GM19468 (cell line): ENCODE results near the gene KIF9.
"Not testable (repeated sequence)": the region's sequence is repeated elsewhere in the genome, so short reads cannot be mapped to it uniquely, and the experiment has no call there.

Experiments
- ATAC-seq: cut with Tn5 transposase; IDR thresholded peaks from one replicate; pipeline ENCODE4 v1.9.1; 2021; ENCODE audit warnings: mild to moderate bottlenecking, moderate library complexity, moderate number of reproducible peaks; ENCODE audit not compliant: unreplicated experiment; ENCODE audit errors: extremely low read depth

The KIF9 gene, protein sequence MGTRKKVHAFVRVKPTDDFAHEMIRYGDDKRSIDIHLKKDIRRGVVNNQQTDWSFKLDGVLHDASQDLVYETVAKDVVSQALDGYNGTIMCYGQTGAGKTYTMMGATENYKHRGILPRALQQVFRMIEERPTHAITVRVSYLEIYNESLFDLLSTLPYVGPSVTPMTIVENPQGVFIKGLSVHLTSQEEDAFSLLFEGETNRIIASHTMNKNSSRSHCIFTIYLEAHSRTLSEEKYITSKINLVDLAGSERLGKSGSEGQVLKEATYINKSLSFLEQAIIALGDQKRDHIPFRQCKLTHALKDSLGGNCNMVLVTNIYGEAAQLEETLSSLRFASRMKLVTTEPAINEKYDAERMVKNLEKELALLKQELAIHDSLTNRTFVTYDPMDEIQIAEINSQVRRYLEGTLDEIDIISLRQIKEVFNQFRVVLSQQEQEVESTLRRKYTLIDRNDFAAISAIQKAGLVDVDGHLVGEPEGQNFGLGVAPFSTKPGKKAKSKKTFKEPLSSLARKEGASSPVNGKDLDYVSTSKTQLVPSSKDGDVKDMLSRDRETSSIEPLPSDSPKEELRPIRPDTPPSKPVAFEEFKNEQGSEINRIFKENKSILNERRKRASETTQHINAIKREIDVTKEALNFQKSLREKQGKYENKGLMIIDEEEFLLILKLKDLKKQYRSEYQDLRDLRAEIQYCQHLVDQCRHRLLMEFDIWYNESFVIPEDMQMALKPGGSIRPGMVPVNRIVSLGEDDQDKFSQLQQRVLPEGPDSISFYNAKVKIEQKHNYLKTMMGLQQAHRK

DNA sequence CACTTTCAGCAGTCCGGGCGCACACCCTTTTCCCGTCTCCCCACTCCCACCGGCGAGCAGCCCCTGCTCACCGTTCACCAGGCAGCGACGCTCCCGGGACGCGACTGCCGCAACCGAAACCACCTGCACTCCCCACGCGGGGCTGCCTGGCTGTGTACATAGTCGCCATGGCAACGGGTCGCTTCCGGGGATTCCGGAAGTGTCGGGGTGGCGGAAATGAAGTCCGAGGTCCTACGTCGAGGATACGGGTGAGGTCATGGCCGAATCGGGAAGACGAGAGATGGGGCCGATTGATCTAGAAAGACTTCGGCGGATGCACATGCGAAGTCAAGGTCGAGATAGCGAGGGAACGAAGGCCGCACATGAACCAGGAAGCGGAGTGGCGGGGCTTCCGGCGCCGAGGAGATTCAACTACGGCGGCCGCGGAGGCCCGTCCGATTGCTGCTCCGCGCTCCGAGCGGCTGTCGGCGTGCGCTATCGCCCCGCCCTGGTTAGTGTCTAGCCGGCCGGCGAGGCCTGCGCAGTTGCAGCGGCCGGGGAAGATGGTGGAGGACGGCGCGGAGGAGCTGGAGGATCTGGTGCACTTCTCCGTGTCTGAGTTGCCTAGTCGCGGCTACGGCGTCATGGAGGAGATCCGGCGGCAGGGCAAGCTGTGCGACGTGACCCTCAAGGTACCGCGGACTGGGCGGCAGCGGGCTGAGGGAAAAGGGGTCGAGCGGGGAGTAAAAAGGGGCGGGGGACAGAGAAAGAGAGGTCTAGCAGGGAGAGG lies at the start of gene KIF9, which contains the start of gene KLHL18:
Gene KIF9 (minus strand): TSS at position 376 of the 769 bp plus-strand sequence. CDS start 5,425 bp downstream, outside the sequence.
Gene KLHL18 (plus strand): TSS at position 521 of the 769 bp plus-strand sequence. CDS start 22 bp downstream, at position 543.
- peak; percentile 62 for ATAC-seq

DNA sequence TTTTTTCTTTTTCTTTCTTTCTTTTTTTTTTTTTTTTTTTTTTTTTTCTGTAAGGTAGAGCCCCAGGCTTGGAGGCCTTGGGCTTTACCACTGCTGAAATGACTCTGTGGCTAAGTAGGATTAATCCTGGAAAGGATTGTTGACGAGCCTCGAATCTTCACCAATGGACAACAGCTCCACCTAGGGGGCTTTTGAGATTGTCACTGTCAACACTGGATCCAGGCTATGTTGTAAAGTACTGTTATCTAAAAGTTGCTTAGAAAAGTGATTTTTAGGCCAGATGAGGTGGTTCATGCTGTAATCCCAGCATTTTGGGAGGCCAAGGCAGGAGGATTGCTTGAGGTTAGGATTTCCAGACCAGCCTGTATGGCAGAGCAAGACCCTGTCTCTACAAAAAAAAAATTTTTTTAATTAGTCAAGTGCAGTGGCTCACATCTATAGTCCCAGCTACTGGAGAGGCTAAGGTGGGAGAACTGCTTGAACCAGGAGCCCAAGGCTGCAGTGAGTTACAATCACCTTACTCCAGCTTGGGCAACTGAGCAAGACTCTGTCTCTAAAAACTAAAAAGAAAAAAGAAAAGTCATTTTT lies 41.8 kb upstream of the KIF9 start:
- ATAC-seq = no peak

DNA sequence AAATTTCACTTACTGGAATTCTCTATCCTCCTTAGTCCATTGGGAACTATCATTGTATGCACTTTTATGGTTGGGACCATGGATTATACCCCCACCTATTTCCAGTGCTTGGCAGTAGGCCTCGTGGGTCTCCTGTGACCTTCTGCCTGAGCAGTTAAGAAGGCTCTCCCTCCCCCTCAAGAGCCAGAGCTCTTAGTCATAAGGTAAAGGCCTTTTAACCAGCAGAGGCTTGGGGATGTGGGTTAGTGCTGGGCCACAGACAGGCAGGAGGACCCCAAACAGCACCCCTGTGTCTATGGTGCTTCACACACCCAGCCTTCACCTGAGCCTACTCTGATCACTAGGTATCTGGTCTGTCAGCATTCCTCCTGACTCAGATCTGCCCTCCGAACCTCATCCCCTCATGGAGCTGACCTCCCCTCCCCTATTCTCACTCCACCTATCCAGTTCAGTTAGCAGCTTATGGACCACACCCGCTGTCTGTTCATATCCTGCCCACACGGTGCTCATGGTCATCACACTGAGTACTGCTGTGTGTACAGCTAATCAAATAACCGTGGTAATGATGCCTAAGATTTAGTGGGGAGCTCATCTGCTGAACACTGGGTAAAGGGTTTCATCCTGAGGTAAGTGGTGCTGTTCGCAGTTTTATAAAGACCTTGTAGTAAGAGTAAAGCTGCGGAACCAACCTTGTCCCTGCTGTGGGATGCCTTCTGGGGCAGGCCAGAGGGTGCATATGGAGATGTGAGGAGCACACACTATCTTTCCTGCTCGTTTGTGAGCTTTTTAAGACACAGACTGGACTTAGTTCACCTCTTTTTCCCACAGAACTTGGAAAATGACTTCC lies 41.1 kb upstream of the KIF9 start:
- no peak for ATAC-seq

GRCh38 chr3:47319956-47320355 lies 37.4 kb upstream of the KIF9 start:
- no peak for ATAC-seq

- ATAC-seq = no peak
Measured at GRCh38 chr3:47318916-47319315, 36.3 kb upstream of the KIF9 start.

DNA sequence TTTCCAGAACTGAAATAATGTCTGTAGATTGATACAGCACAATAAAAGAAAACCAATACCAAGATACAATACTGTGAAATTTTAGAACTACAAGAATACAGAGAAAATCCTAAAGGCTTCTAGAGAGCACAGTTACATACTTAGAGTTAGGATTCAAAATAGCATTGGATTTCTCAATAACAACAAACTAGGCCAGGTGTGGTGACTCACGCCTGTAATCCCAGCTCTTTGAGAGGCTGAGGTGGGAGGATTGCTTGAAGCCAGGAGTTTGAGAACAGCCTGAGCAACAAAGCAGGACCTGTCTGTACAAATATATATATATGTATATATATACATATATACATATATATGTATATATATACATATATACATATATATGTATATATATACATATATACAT lies 33.6 kb upstream of the KIF9 start:
- not testable (repeated sequence) for ATAC-seq

DNA sequence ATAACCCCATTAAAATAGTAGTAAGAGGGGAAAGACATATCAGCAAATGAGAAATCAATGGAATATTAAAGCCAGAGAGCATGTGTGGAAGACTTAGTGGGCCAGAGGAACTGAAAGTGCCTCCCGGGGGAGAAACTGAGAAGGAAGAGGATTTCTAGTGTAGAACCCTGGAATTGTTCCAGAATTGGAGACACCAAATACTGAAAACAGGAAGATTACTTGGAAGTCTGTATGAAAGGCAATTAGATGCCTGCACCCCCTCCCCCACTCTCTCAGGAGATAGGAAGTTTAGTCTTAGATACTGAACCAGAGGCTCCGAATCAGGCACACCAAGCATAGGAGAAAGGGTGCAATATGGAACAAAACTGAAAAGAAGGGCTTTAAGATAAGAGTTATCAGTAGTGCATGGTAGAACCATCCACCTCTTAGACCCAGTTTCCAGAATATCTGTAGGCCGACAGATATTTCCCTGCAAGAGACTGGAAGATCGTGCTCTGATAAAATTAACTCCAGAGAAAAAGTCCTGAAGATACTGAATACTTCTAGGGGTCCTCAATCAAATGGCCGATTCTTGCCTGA lies 32.6 kb upstream of the KIF9 start:
- ATAC-seq = no peak

DNA sequence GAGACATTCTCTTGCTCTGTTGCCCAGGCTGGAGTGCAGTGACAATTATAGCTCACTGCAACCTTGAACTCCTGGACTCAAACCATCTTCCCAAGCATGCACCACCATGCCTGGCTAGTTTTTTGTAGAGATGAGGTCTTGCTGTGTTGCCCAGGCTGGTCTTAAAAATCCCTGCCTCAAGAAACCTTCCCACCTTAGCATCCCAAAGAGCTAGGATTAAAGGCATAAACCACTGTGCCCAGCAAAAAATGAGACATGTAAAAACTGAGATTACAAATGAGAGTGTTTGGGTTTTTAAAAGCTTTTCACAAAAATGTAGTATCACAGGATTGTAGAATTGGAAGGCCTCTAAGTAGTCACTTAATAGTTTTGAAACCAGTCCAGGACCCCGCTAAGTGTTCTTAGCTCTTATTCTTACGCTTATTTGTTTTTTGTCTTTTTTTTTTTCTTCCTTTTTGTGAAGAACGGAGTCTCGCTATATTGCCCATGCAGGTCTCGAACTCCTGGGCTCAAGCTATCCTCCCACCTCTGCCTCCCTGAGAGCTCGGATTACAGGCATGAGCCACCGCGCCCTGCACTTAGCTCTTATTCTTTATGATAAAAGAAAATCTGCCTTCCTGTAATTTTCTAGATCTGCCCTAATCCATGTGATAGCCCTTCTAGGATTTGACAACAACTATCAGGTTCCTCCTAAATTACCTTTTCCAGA lies 31.6 kb upstream of the KIF9 start:
- no peak for ATAC-seq

GRCh38 chr3:47313341-47314055 lies 30.9 kb upstream of the KIF9 start:
- no peak for ATAC-seq

DNA sequence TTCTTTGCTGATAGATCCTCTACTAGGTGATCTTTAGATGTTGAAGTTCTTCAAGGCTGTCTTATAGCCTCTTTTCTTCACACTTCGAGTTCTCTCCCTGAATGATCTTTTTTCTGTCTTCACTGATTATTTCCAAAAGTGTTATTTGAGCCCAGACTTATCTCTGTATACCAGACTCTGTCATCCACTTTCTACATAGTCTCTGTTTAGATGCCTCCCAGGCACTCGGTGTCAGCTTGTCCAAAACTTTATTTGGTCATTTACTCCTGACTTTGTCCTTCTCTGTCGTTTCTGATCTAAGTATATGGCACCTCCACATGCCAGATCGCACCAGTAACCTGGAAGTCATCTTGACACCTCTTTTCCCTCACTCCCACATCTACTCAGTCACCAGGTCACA lies 27.8 kb upstream of the KIF9 start:
- no peak for ATAC-seq

- ATAC-seq = not testable (repeated sequence)
Measured at GRCh38 chr3:47309231-47309630, 26.6 kb upstream of the KIF9 start.

GRCh38 chr3:47306022-47306421 lies 23.4 kb upstream of the KIF9 start:
- no peak for ATAC-seq

GRCh38 chr3:47301456-47301855 lies 18.9 kb upstream of the KIF9 start:
- no peak for ATAC-seq

DNA sequence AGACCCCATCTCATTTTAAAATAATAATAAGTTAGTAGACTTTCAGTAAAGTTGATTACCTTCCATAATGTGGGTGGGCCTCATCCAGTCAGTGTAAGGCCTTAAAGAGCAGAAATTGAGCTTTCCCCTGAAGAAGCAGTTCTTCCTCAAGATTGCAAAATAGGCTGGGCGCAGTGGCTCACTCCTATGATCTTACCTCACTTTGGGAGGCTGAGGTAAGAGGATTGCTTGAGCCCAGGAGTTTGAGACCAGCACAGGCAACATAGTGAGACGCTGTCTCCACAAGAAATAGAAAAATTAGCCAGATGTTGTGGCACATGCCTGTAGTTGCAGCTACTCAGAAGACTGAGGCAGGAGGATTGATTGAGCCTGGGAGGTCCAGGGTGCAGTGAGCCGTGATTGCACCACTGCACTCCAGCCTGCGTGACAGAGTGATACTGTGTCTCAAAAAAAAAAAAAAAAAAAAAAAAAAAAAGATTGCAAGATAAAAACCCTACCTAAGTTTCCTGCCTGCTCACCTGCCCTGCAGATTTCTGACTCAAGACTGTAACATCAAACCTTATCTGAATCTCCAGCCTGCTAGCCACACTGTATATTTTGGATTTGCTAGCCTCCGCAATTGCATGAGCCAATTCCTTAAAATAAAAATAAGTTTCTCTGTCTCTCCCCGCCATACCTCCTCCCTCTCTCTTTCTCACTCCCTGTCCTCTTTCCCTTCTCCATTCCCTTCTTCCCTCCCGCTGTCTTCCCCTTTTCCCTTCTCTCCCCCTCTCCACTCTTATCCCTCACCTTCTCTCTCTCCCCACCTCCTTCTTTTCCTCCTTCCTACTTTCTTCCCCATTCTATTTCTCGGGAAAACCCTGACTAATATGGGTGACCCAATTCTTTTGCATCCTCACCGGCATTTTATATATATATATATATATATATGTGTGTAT lies 17.1 kb upstream of the KIF9 start:
- ATAC-seq = no peak

GRCh38 chr3:47298439-47298838 lies 15.8 kb upstream of the KIF9 start:
- no peak for ATAC-seq

- ATAC-seq = no peak
Measured at GRCh38 chr3:47296562-47297302, 14.1 kb upstream of the KIF9 start.
